Activated effector memory CD4-positive, alpha-beta T cell treated with Interleukin-2 at 50 U/mL for 16 hours (primary cell): ENCODE measurements around the gene SLC9C1.

Experiments used
- DNase-seq: peaks from one replicate; pipeline ENCODE4 v3.0.0-alpha.2; 2020

The SLC9C1 gene

DNA sequence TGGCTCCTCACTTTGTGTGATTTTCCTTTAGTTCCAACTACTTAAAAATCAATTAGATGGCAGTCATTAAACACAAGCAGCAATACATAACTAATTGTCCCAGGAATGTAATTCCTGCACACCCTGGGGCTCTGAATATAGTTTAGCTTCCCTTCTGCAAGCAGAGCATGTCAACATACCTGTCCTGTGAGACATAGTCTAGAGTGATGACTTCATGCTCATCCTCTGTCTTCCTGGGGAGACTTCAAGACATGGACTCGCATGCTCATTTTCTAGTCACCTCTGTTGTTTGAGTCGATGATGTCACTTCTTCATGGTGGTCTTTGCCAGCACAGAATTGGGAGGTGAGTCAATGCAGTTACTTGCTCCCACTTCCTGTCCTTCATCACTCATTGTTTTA is 192.1 kb downstream of the SLC9C1 start:
- no peak for DNase-seq

DNA sequence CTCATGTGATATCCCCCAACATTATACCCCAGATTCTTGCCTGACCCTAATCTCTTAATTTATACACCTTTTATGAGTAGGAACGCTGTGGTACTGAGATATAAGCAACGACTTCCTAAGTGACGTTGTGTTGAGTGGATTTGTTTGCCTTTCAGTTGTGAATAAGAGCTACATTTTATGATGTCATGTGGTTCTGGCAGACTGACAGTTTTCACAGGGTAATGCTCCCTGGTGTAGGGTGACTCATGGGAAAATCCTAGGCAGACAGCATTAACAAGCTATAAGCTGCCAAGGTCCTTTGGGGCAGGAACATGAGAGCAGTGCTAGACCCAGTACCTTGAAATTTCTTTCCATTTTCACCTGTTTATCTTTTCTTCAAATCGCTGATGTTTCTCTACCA is 196.6 kb downstream of the SLC9C1 start:
- no peak for DNase-seq

DNA sequence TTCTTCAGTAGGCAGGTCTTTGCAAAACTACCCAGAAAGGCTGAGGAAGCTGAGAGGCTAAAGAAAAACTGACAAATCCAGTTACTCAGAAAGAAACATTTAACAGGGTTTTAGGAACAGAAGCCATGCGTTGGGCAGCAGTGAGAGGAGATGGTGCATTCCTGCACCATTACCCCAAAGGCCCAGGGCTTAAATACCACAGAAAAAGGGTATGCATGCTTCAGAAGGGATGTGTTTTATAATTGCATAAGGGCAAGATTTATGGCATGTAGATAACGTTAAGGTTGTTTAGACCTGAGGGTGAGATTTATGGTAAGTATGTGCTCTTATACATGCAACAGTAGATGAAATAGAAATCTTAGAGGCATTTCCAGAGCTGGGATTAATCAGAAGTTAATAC is 197.8 kb downstream of the SLC9C1 start:
- DNase-seq, result no peak

DNA sequence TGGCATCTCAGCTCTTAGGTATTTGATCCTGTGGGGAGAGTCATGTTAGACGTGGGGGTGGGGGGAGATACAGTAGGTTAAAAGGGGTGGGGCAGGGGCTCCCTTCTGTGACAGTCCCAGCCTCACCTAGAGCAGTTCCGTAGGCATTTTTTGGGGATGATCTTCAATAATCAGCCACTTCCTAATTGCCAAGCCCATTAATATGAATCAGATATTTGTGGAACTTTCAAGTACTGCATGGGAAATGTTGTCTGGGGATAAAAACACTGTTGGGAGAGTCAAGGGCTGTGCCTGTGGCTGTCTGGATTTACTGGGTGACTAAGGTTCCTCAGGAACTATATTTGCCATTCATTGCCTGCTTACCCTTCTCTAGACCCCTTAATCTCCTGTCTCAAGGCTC is 198.3 kb downstream of the SLC9C1 start:
- DNase-seq, result no peak

DNA sequence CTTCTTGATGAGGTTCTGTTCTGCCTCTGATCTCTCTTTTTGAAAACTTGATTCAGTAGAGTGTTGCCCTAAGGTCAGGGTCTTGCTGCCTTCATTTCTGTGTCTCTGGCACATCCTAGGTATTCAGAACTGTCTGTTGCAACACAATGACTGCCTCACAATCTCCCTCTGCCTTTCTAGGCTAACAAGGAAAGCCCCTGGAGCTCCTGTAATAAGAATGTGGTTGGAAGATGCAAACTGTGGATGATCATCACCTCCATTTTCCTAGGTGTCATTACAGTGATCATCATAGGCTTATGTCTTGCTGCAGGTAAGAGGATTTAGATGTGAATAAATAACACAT is 200.9 kb downstream of the SLC9C1 start:
- no peak for DNase-seq

DNA sequence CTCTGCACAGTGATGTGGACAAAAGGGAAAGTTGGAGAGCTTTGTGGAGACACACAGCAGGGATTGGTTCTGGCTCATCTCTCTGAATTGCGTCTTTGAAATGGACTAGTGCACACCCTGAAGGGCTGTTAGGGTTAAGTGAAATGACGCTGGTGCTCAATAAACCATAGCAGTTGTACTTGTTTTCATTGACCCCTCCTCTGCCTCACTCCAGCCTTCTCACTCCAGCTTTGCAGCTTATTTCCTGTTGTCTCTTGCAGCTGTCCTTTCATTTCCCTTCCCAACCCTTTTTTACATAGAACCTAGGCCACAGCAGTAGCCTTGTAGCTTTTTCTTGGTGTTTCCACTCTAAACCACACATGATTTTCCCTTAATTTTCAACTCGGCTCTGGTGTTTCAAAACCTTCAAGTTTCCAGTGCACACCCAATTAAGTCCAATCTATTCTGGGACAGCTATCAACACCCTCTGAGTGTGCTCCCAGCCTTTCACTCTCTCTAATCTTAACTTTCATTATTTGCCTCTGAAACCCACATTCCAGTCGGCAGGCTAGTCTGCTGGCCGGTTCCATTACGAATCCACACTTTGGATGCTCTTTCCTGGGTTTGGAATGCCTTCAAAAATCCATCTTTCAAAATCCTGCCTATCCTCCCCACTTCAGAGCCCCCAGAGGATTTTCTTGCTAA is 201.4 kb downstream of the SLC9C1 start:
- DNase-seq, result no peak

DNA sequence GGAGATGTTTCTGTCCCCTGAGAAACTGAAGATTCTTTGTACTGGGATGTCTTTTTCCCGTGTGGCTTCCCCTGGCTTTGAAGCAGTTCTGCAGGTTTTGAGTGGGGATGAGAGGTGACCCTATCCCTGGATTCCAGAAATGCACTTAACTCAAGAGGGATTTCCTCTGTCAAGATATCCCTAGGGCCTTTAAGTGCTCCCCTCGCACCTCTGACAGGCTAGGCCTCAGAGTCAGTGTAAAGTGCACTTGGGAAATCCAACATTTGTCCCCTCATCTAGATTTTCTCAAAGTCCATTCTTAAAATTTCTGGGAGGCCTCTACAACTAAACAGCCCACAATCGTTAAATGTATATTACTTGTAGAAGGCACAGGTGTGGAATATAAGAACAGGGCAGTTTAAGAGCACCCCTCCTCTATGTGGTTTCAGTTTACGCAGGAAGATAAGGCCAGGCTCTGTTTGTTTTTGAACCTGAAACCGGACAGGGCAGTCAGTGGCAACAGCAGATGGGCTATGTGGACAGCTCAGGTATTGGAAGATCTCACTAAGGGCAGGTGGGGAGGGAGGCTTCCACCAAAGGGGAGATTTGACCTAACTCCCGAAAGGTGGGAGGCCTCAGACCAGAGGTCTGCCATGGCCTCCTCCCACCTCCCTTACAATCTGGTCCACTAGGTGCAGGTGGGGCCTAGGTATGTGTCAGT is 203.0 kb downstream of the SLC9C1 start:
- DNase-seq, result no peak
